GM18526 (cell line): Measurements from ENCODE around the gene RRM2.

Experiments used
- POLR2A ChIP-seq: IDR thresholded peaks from 3 replicates; pipeline ENCODE4 v1.6.1; 2011; ENCODE audit not compliant: insufficient read length; ENCODE audit errors: extremely low read depth

Gene RRM2

GRCh38 chr2:10136101-10136934, 13.8 kb downstream of the RRM2 start:
- TF ChIP-seq POLR2A: no peak

GRCh38 chr2:10137053-10137843, 14.7 kb downstream of the RRM2 start:
- TF ChIP-seq POLR2A: peak; percentile 46

- TF ChIP-seq POLR2A: no peak
Measured at GRCh38 chr2:10139536-10139935, 17.0 kb downstream of the RRM2 start.

- no peak for TF ChIP-seq POLR2A
Measured at GRCh38 chr2:10140841-10141610, 18.5 kb downstream of the RRM2 start.

- peak; percentile 19 for TF ChIP-seq POLR2A
Measured at GRCh38 chr2:10141736-10142639, 19.4 kb downstream of the RRM2 start.

GRCh38 chr2:10142640-10142965, 20.1 kb downstream of the RRM2 start:
- no peak for TF ChIP-seq POLR2A

GRCh38 chr2:10144771-10145518, 22.4 kb downstream of the RRM2 start:
- TF ChIP-seq POLR2A: no peak

GRCh38 chr2:10145519-10146357, 23.2 kb downstream of the RRM2 start:
- no peak for TF ChIP-seq POLR2A

GRCh38 chr2:10146366-10147005, 23.9 kb downstream of the RRM2 start:
- TF ChIP-seq POLR2A: no peak

GRCh38 chr2:10148268-10148667, 25.7 kb downstream of the RRM2 start:
- no peak for TF ChIP-seq POLR2A

- no peak for TF ChIP-seq POLR2A
Measured at GRCh38 chr2:10149635-10150034, 27.1 kb downstream of the RRM2 start.

- no peak for TF ChIP-seq POLR2A
Measured at GRCh38 chr2:10150436-10150835, 27.9 kb downstream of the RRM2 start.

GRCh38 chr2:10151462-10151861, 28.9 kb downstream of the RRM2 start:
- no peak for TF ChIP-seq POLR2A
